GM12878 (cell line): Measurements from ENCODE around the gene SEPTIN10. TPM values are rescaled to one million over a fixed set of nuclear protein-coding genes. Genes with fewer than 3 reads are reported as not detected.

Experiments used
- BCL11A ChIP-seq: IDR thresholded peaks from 2 replicates; pipeline ENCODE4 v1.6.1; 2011; ENCODE audit warnings: low read depth, low read length
- CHD4 ChIP-seq: fragments of 200-600 bp; sonication (generic); IDR thresholded peaks from 2 replicates; pipeline ENCODE4 v1.6.1; 2016; ENCODE audit warnings: mild to moderate bottlenecking
- CREB1 ChIP-seq: IDR thresholded peaks from 2 replicates; pipeline ENCODE4 v1.6.1; 2012; ENCODE audit warnings: low read depth, mild to moderate bottlenecking, inconsistent platforms
- CREM ChIP-seq: IDR thresholded peaks from 2 replicates; pipeline ENCODE4 v1.6.1; 2014; ENCODE audit warnings: antibody characterized with exemption, low read depth
- DPF2 ChIP-seq: fragments of 450-650 bp; IDR thresholded peaks from 2 replicates; pipeline ENCODE4 v1.6.1; 2017; ENCODE audit warnings: mild to moderate bottlenecking
- FOXM1 ChIP-seq: IDR thresholded peaks from 2 replicates; pipeline ENCODE4 v1.6.1; 2012; ENCODE audit warnings: low read depth, mild to moderate bottlenecking, inconsistent platforms, low read length, moderate library complexity
- HDGF ChIP-seq: fragments of 450-650 bp; IDR thresholded peaks from 2 replicates; pipeline ENCODE4 v1.6.1; 2016; ENCODE audit warnings: antibody characterized with exemption
- IKZF2 ChIP-seq, 2 experiments: fragments of 450-650 bp; IDR thresholded peaks; 2 replicates each; pipeline ENCODE4 v1.6.1; 2017; ENCODE audit warnings: mild to moderate bottlenecking in 2 of 2, moderate library complexity in 2 of 2
- IRF4 ChIP-seq: IDR thresholded peaks from 2 replicates; pipeline ENCODE4 v1.6.1; 2011; ENCODE audit warnings: low read depth, low read length
- JUNB ChIP-seq: IDR thresholded peaks from 2 replicates; pipeline ENCODE4 v1.6.1; 2016; ENCODE audit warnings: antibody characterized with exemption, mild to moderate bottlenecking
- LARP7 ChIP-seq: fragments of 450-650 bp; IDR thresholded peaks from 2 replicates; pipeline ENCODE4 v1.6.1; 2017; ENCODE audit warnings: mild to moderate bottlenecking
- MEF2B ChIP-seq: fragments of 450-650 bp; IDR thresholded peaks from 2 replicates; pipeline ENCODE4 v1.6.1; 2018; ENCODE audit warnings: mild to moderate bottlenecking, moderate library complexity; ENCODE audit not compliant: partially characterized antibody, poor library complexity, severe bottlenecking
- MTA2 ChIP-seq: fragments of 450-650 bp; IDR thresholded peaks from 2 replicates; pipeline ENCODE4 v1.6.1; 2016; ENCODE audit warnings: low read depth, mild to moderate bottlenecking, moderate library complexity
- NBN ChIP-seq: fragments of 450-650 bp; IDR thresholded peaks from 2 replicates; pipeline ENCODE4 v1.6.1; 2016
- NR2C1 ChIP-seq: fragments of 450-650 bp; IDR thresholded peaks from 2 replicates; pipeline ENCODE4 v1.6.1; 2017; ENCODE audit warnings: antibody characterized with exemption, mild to moderate bottlenecking, moderate library complexity
- POLR2AphosphoS2 ChIP-seq: IDR thresholded peaks from 2 replicates; pipeline ENCODE4 v1.6.1; 2011; ENCODE audit warnings: low read depth, mild to moderate bottlenecking, low read length, improper control_type of control experiment, moderate library complexity
- SREBF2 ChIP-seq: IDR thresholded peaks from 2 replicates; pipeline ENCODE4 v1.6.1; 2012; ENCODE audit warnings: mild to moderate bottlenecking, low read length
- TAF1 ChIP-seq: IDR thresholded peaks from 2 replicates; pipeline ENCODE4 v1.6.1; 2011; ENCODE audit warnings: mild to moderate bottlenecking, low read depth, low read length, borderline replicate concordance
- WRNIP1 ChIP-seq: IDR thresholded peaks from 2 replicates; pipeline ENCODE4 v1.6.1; 2011; ENCODE audit warnings: low read depth, low read length, improper control_type of control experiment, borderline replicate concordance
- polyA plus RNA-seq, 11 experiments: library from polyadenylated mRNA; depleted of rRNA in 4 of 11; unstranded in 6 of 11; stranded (reverse) in 5 of 11; fragments of >200 nt; fragmentation: Nextera tagmentation in 4 of 11; fragmentation: Illumina TruSeq in 1 of 11; extraction: Ambion mirVana in 4 of 11; extraction: Trizol in 1 of 11; gene quantifications; 1 replicate in 1 of 11; 2 replicates in 10 of 11; pipeline versions ENCODE4 v1.2.1 to v1.2.3, GENCODE V29; 2011 to 2016; ENCODE audit warnings: inconsistent platforms in 2 of 11, missing spikeins in 2 of 11, low read depth in 1 of 11
- total RNA-seq, 4 experiments: library from RNA; depleted of rRNA in 3 of 4; stranded (reverse); fragments of >200 nt in 3 of 4; fragmentation: Illumina TruSeq in 1 of 4; extraction: Trizol in 1 of 4; gene quantifications; 2 replicates each; pipeline versions ENCODE4 v1.2.1 to v1.2.3, GENCODE V29; 2013 to 2021
- TF ChIP-seq, protein P1 (sequence below): IDR thresholded peaks from 2 replicates; pipeline ENCODE4 v1.6.1; 2011; ENCODE audit warnings: low read depth, low read length, improper control_type of control experiment, borderline replicate concordance
- TF ChIP-seq, protein P2 (sequence below): fragments of 450-650 bp; IDR thresholded peaks from 2 replicates; pipeline ENCODE4 v1.6.1; 2017; ENCODE audit warnings: mild to moderate bottlenecking, low read depth, inconsistent platforms; ENCODE audit not compliant: poor library complexity, severe bottlenecking
- TF ChIP-seq, protein P3 (sequence below): IDR thresholded peaks from 2 replicates; pipeline ENCODE4 v1.6.1; 2012; ENCODE audit warnings: low read depth, low read length, improper control_type of control experiment
- TF ChIP-seq, protein P4 (sequence below): fragments of 450-650 bp; IDR thresholded peaks from 2 replicates; pipeline ENCODE4 v1.6.1; 2018; ENCODE audit warnings: mild to moderate bottlenecking, low read depth, moderate library complexity; ENCODE audit not compliant: partially characterized antibody
- TF ChIP-seq, protein P5 (sequence below), 3 experiments: IDR thresholded peaks in 2 of 3; conservative IDR thresholded peaks in 1 of 3; 2 replicates each; pipeline ENCODE4 v1.5.1; 2011; ENCODE audit warnings: low read depth in 3 of 3, low read length in 3 of 3, mild to moderate bottlenecking in 3 of 3, control low read depth in 2 of 3, moderate library complexity in 2 of 3, inconsistent platforms in 1 of 3, mixed read lengths in 1 of 3; ENCODE audit not compliant: control insufficient read depth in 2 of 3, insufficient read depth in 1 of 3; ENCODE audit errors: extremely low read depth in 1 of 3

Gene SEPTIN10
- total and polyA plus RNA-seq, 10 of the 15 experiments (the other 5 are each of a cell fraction or from before 2014, with no cell fraction given), result 20.2 to 132 (median 62.7) TPM

GRCh38 chr2:109609352-109610024 lies 4.3 kb downstream of the SEPTIN10 start (continued):
- TF ChIP-seq FOXM1 (peak; percentile 26; the same call in 1 of the 2 replicates), CHD4 (no peak), POLR2AphosphoS2 (no peak), CREB1 (no peak), BCL11A (no peak), DPF2 (no peak), CREM (no peak), IKZF2 (IDR thresholded peaks at IDR 0.05) (peak; percentile 35 to 55; a peak in 2 of 4 replicates), MEF2B (no peak), JUNB (no peak), TAF1 (no peak), SREBF2 (no peak), IRF4 (no peak), LARP7 (no peak), MTA2 (peak; percentile 33; the same call in 1 of the 2 replicates), NBN (0 out of 2 replicates have a peak, but pooled peaks have one; percentile 48), NR2C1 (no peak), HDGF (0 out of 2 replicates have a peak, but pooled peaks have one; percentile 41), WRNIP1 (no peak)
- TF ChIP-seq, protein P1, sequence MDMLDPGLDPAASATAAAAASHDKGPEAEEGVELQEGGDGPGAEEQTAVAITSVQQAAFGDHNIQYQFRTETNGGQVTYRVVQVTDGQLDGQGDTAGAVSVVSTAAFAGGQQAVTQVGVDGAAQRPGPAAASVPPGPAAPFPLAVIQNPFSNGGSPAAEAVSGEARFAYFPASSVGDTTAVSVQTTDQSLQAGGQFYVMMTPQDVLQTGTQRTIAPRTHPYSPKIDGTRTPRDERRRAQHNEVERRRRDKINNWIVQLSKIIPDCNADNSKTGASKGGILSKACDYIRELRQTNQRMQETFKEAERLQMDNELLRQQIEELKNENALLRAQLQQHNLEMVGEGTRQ, result no peak
- TF ChIP-seq, protein P2, sequence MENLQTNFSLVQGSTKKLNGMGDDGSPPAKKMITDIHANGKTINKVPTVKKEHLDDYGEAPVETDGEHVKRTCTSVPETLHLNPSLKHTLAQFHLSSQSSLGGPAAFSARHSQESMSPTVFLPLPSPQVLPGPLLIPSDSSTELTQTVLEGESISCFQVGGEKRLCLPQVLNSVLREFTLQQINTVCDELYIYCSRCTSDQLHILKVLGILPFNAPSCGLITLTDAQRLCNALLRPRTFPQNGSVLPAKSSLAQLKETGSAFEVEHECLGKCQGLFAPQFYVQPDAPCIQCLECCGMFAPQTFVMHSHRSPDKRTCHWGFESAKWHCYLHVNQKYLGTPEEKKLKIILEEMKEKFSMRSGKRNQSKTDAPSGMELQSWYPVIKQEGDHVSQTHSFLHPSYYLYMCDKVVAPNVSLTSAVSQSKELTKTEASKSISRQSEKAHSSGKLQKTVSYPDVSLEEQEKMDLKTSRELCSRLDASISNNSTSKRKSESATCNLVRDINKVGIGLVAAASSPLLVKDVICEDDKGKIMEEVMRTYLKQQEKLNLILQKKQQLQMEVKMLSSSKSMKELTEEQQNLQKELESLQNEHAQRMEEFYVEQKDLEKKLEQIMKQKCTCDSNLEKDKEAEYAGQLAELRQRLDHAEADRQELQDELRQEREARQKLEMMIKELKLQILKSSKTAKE, result no peak
- TF ChIP-seq, protein P3, sequence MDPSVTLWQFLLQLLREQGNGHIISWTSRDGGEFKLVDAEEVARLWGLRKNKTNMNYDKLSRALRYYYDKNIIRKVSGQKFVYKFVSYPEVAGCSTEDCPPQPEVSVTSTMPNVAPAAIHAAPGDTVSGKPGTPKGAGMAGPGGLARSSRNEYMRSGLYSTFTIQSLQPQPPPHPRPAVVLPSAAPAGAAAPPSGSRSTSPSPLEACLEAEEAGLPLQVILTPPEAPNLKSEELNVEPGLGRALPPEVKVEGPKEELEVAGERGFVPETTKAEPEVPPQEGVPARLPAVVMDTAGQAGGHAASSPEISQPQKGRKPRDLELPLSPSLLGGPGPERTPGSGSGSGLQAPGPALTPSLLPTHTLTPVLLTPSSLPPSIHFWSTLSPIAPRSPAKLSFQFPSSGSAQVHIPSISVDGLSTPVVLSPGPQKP, result no peak
- TF ChIP-seq, protein P4, sequence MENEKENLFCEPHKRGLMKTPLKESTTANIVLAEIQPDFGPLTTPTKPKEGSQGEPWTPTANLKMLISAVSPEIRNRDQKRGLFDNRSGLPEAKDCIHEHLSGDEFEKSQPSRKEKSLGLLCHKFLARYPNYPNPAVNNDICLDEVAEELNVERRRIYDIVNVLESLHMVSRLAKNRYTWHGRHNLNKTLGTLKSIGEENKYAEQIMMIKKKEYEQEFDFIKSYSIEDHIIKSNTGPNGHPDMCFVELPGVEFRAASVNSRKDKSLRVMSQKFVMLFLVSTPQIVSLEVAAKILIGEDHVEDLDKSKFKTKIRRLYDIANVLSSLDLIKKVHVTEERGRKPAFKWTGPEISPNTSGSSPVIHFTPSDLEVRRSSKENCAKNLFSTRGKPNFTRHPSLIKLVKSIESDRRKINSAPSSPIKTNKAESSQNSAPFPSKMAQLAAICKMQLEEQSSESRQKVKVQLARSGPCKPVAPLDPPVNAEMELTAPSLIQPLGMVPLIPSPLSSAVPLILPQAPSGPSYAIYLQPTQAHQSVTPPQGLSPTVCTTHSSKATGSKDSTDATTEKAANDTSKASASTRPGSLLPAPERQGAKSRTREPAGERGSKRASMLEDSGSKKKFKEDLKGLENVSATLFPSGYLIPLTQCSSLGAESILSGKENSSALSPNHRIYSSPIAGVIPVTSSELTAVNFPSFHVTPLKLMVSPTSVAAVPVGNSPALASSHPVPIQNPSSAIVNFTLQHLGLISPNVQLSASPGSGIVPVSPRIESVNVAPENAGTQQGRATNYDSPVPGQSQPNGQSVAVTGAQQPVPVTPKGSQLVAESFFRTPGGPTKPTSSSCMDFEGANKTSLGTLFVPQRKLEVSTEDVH, result no peak
- TF ChIP-seq, protein P5, sequence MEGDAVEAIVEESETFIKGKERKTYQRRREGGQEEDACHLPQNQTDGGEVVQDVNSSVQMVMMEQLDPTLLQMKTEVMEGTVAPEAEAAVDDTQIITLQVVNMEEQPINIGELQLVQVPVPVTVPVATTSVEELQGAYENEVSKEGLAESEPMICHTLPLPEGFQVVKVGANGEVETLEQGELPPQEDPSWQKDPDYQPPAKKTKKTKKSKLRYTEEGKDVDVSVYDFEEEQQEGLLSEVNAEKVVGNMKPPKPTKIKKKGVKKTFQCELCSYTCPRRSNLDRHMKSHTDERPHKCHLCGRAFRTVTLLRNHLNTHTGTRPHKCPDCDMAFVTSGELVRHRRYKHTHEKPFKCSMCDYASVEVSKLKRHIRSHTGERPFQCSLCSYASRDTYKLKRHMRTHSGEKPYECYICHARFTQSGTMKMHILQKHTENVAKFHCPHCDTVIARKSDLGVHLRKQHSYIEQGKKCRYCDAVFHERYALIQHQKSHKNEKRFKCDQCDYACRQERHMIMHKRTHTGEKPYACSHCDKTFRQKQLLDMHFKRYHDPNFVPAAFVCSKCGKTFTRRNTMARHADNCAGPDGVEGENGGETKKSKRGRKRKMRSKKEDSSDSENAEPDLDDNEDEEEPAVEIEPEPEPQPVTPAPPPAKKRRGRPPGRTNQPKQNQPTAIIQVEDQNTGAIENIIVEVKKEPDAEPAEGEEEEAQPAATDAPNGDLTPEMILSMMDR (IDR thresholded peaks at IDR 0.05 in 2 of 3, conservative IDR thresholded peaks at IDR 0.05 in 1 of 3; ENCODE audit: control insufficient read depth in 2 of 3, extremely low read depth in 1 of 3, insufficient read depth in 1 of 3, low read depth in 3 of 3, low read length in 3 of 3), result no peak
